Effector CD4-positive, alpha-beta T cell (primary cell): ENCODE data around the gene EREG.

Experiments
- DNase-seq: peaks from one replicate; pipeline ENCODE4 v3.0.0-alpha.2; 2020

The EREG gene

GRCh38 chr4:74353858-74354257, 11.1 kb upstream of the EREG start:
- DNase-seq, result no peak

GRCh38 chr4:74357965-74358364, 7.0 kb upstream of the EREG start:
- no peak for DNase-seq

GRCh38 chr4:74361671-74362070, 3.3 kb upstream of the EREG start:
- DNase-seq, result no peak

- DNase-seq, result no peak
These were observed 2.6 kb upstream of the EREG start for GRCh38 chr4:74362347-74362746.

GRCh38 chr4:74364256-74364651, 691 bp upstream of the EREG start:
- DNase-seq, result no peak

- no peak for DNase-seq
These were observed 816 bp downstream of the EREG start for GRCh38 chr4:74365761-74366160.

- no peak for DNase-seq
These were observed 1.5 kb downstream of the EREG start for GRCh38 chr4:74366367-74366911.

GRCh38 chr4:74367656-74368290, 2.8 kb downstream of the EREG start:
- DNase-seq, result no peak

GRCh38 chr4:74368596-74368995, 3.7 kb downstream of the EREG start:
- DNase-seq, result no peak

GRCh38 chr4:74369855-74370254, 4.9 kb downstream of the EREG start:
- DNase-seq, result no peak

- no peak for DNase-seq
These were observed 6.0 kb downstream of the EREG start for GRCh38 chr4:74370912-74371311.

- DNase-seq, result no peak
These were observed 9.2 kb downstream of the EREG start for GRCh38 chr4:74374128-74374527.

- no peak for DNase-seq
These were observed 9.8 kb downstream of the EREG start for GRCh38 chr4:74374561-74375327.

GRCh38 chr4:74375824-74376426, 11.0 kb downstream of the EREG start:
- DNase-seq, result no peak

GRCh38 chr4:74376888-74377483, 12.0 kb downstream of the EREG start:
- DNase-seq, result no peak

GRCh38 chr4:74377714-74378113, 12.8 kb downstream of the EREG start:
- DNase-seq, result no peak

GRCh38 chr4:74378573-74378972, 13.6 kb downstream of the EREG start:
- no peak for DNase-seq

- no peak for DNase-seq
These were observed 15.0 kb downstream of the EREG start for GRCh38 chr4:74379912-74380311.

GRCh38 chr4:74385386-74385785, 20.4 kb downstream of the EREG start:
- DNase-seq, result no peak

- no peak for DNase-seq
These were observed 21.2 kb downstream of the EREG start for GRCh38 chr4:74386159-74386558.

GRCh38 chr4:74387790-74388189, 22.8 kb downstream of the EREG start:
- DNase-seq, result no peak

- no peak for DNase-seq
These were observed 24.5 kb downstream of the EREG start for GRCh38 chr4:74389494-74389893.

- DNase-seq, result no peak
These were observed 25.7 kb downstream of the EREG start for GRCh38 chr4:74390677-74391076.

GRCh38 chr4:74391346-74391745, 26.4 kb downstream of the EREG start:
- DNase-seq, result no peak
